SK-N-SH (cell line): ENCODE results near the gene C9orf43. TPM values are rescaled to one million over a fixed set of nuclear protein-coding genes. Genes with fewer than 3 reads are reported as not detected.
"Not testable (repeated sequence)": the region's sequence is repeated elsewhere in the genome, so short reads cannot be mapped to it uniquely, and the experiment has no call there.

ENCODE experiments used
- CTCF ChIA-PET: fragments of 300-600, 350-600 bp; formaldehyde crosslinking; extraction: SDS; loops from one replicate; lab custom pipeline; 2021; lab: Yijun Ruan, JAX
- POLR2A ChIA-PET: fragments of 350-600 bp; sonication (Branson Sonifier 250); formaldehyde crosslinking; extraction: SDS; loops from one replicate; lab custom pipeline; 2020; ENCODE audit warnings: antibody characterized with exemption, inconsistent platforms; lab: Yijun Ruan, JAX
- DNase-seq: peaks from one replicate; pipeline ENCODE4 v3.0.0; 2012
- H2AFZ ChIP-seq: fragments of 200-600 bp; sonication (generic); 2 replicates; pipeline ENCODE4 v1.8.1; 2016; ENCODE audit warnings: antibody characterized with exemption, mild to moderate bottlenecking, low read depth
- H3F3A ChIP-seq: fragments of 200-600 bp; sonication (generic); replicated peaks from 2 replicates; pipeline ENCODE3; 2016; ENCODE audit warnings: antibody characterized with exemption, mild to moderate bottlenecking; ENCODE audit not compliant: insufficient read depth
- H3K27ac ChIP-seq, 2 experiments: fragments of 200-500 bp in 1 of 2; fragments of 200-600 bp in 1 of 2; sonication (Bioruptor generic) in 1 of 2; sonication (generic), shearing (Covaris generic) in 1 of 2; 2 replicates each; pipeline versions ENCODE4 v1.5.1 to v1.6.1; 2014 to 2016; ENCODE audit warnings: low read depth in 2 of 2, inconsistent platforms in 1 of 2, low read length in 1 of 2, mild to moderate bottlenecking in 1 of 2, mixed read lengths in 1 of 2
- H3K27me3 ChIP-seq: fragments of 200-600 bp; sonication (generic), shearing (Covaris generic); 2 replicates; pipeline ENCODE4 v1.6.1; 2016; ENCODE audit warnings: mixed run types; ENCODE audit not compliant: insufficient read depth
- H3K36me3 ChIP-seq, 2 experiments: fragments of 200-500 bp in 1 of 2; fragments of 200-600 bp in 1 of 2; sonication (Bioruptor generic) in 1 of 2; sonication (generic) in 1 of 2; replicated peaks in 1 of 2; 2 replicates each; pipeline versions ENCODE3 to v1.5.1; 2014 to 2016; ENCODE audit warnings: low read length in 1 of 2, mild to moderate bottlenecking in 1 of 2; ENCODE audit not compliant: insufficient read depth in 2 of 2, control insufficient read depth in 1 of 2
- H3K4me1 ChIP-seq, 2 experiments: fragments of 200-500 bp in 1 of 2; fragments of 200-600 bp in 1 of 2; sonication (Bioruptor generic) in 1 of 2; sonication (generic), shearing (Covaris generic) in 1 of 2; 2 replicates each; pipeline versions ENCODE4 v1.5.1 to v1.6.1; 2014 to 2016; ENCODE audit warnings: low read depth in 1 of 2, low read length in 1 of 2, mixed run types in 1 of 2; ENCODE audit not compliant: insufficient read depth in 2 of 2, control insufficient read depth in 1 of 2
- H3K4me2 ChIP-seq: fragments of 200-600 bp; sonication (generic), shearing (Covaris generic); 2 replicates; pipeline ENCODE4 v1.6.1; 2017; ENCODE audit warnings: mixed run types
- H3K4me3 ChIP-seq, 2 experiments: fragments of 200-500 bp in 1 of 2; fragments of 200-600 bp in 1 of 2; sonication (Bioruptor generic) in 1 of 2; sonication (generic), shearing (Covaris generic) in 1 of 2; 2 replicates each; pipeline versions ENCODE4 v1.5.1 to v1.8.1; 2014 to 2016; ENCODE audit warnings: low read depth in 2 of 2, inconsistent platforms in 1 of 2, low read length in 1 of 2, mild to moderate bottlenecking in 1 of 2, mixed read lengths in 1 of 2, moderate library complexity in 1 of 2
- H3K79me2 ChIP-seq: fragments of 200-600 bp; sonication (generic); 2 replicates; pipeline ENCODE4 v1.8.1; 2017; ENCODE audit warnings: mild to moderate bottlenecking; ENCODE audit not compliant: insufficient read depth
- H3K9ac ChIP-seq: fragments of 200-600 bp; sonication (generic); 2 replicates; pipeline ENCODE4 v1.6.1; 2017; ENCODE audit warnings: mixed run types
- H3K9me2 ChIP-seq: fragments of 200-600 bp; sonication (generic); 2 replicates; pipeline ENCODE4 v1.6.1; 2017; ENCODE audit warnings: mixed run types
- H3K9me3 ChIP-seq: fragments of 200-600 bp; sonication (generic); 2 replicates; pipeline ENCODE4 v1.6.1; 2017; ENCODE audit warnings: mixed run types, mild to moderate bottlenecking, moderate library complexity
- H4K20me1 ChIP-seq: fragments of 200-600 bp; sonication (generic); 2 replicates; pipeline ENCODE4 v1.6.1; 2017; ENCODE audit warnings: mild to moderate bottlenecking, mixed run types; ENCODE audit not compliant: insufficient read depth
- CHD2 ChIP-seq: fragments of 150-350 bp; IDR thresholded peaks from 2 replicates; pipeline ENCODE4 v1.6.1; 2018; ENCODE audit warnings: low read length; ENCODE audit not compliant: partially characterized antibody
- EP300 ChIP-seq, 2 experiments: IDR thresholded peaks; 2 replicates each; pipeline versions ENCODE4 v1.4.0 to v1.6.1; 2012; ENCODE audit warnings: borderline replicate concordance in 1 of 2, low read depth in 1 of 2, low read length in 1 of 2
- GABPA ChIP-seq: IDR thresholded peaks from 2 replicates; pipeline ENCODE4 v1.4.0; 2012; ENCODE audit warnings: low read depth, mild to moderate bottlenecking
- NRF1 ChIP-seq: IDR thresholded peaks from 2 replicates; pipeline ENCODE4 v1.6.1; 2012; ENCODE audit warnings: low read depth, mild to moderate bottlenecking, low read length
- RFX5 ChIP-seq: IDR thresholded peaks from 2 replicates; pipeline ENCODE4 v1.6.1; 2012; ENCODE audit warnings: mild to moderate bottlenecking, improper control_type of control experiment, low read length
- RXRA ChIP-seq: IDR thresholded peaks from 2 replicates; pipeline ENCODE4 v1.4.0; 2012; ENCODE audit warnings: low read depth, mild to moderate bottlenecking, borderline replicate concordance
- SMC3 ChIP-seq: IDR thresholded peaks from 2 replicates; pipeline ENCODE4 v1.6.1; 2012; ENCODE audit warnings: low read depth, low read length, improper control_type of control experiment
- TAF1 ChIP-seq: IDR thresholded peaks from 2 replicates; pipeline ENCODE4 v1.6.1; 2012; ENCODE audit warnings: low read depth, mild to moderate bottlenecking, low read length, moderate library complexity, borderline replicate concordance
- WGBS: methylation state at CpG from one replicate; pipeline ENCODE4 v1.1.6; 2017; ENCODE audit warnings: low lambda C conversion rate; 5-methylcytosine and 5-hydroxymethylcytosine counted together
- polyA plus RNA-seq, 3 experiments: library from polyadenylated mRNA; depleted of rRNA; stranded (reverse); fragments of >200 nt; gene quantifications; 2 replicates each; pipeline ENCODE4 v1.2.3, GENCODE V29; 2012
- TF ChIP-seq, protein P1 (sequence below): IDR thresholded peaks from 2 replicates; pipeline ENCODE4 v1.4.0; 2012; ENCODE audit warnings: low read depth, borderline replicate concordance
- TF ChIP-seq, protein P2 (sequence below): IDR thresholded peaks from 2 replicates; pipeline ENCODE4; 2012

C9orf43 gene
- polyA plus RNA-seq, 1 of the 3 experiments (the other 2 are of a cell fraction) = 0.58 TPM

DNA sequence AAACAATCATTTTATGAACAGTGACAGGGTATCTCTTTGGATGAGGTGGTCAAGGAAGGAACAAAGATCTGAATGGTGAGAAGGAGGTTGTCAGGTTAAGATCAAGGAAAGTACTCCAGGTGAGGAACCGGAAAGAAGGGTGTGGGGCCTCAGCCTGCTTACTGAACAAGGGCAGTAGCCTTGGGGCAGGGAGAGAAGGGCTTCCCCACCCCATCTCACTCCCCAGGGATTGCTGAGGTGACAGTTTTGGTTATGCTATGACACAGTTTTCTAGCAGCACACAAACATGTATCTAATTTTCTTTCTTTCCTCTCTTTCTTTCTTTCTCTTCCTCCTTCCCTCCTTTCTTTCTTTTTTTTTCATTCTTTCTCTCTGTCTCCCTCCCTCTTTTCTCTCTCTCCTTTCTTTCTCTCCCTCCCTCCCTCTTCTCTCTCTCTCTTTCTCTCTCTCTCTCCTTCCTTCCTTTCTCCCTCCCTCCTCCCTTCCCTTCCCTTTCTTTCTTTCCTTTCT is 29.6 kb upstream of the C9orf43 start:
- POLR2A ChIA-PET = no interaction called here
- 54% methylated on average over 1 of the region's 1 CpG for WGBS

GRCh38 chr9:113381441-113381840 is 29.1 kb upstream of the C9orf43 start:
- 59% methylated on average over 7 of the region's 7 CpGs for WGBS
- H3K36me3 ChIP-seq, DNase-seq, H2AFZ ChIP-seq, H3K4me2 ChIP-seq, H4K20me1 ChIP-seq, H3F3A ChIP-seq, H3K9ac ChIP-seq, H3K27me3 ChIP-seq, H3K4me1 ChIP-seq, H3K9me3 ChIP-seq, POLR2A ChIA-PET, H3K9me2 ChIP-seq, H3K79me2 ChIP-seq, H3K4me3 ChIP-seq, H3K27ac ChIP-seq: not testable (repeated sequence)
- CTCF ChIA-PET = interaction anchor here (0.6 kb wide), 1 partner anchor 22 kb away, joined by 3 read pairs; no protein-coding TSS in a partner anchor

More for the DNA sequence above, 29.6 kb upstream of the C9orf43 start:
- no peaks in the 10 kb centered on the region for H3K9me3 ChIP-seq
- CTCF ChIA-PET = no interaction called here
- H3K4me1 ChIP-seq = no peaks in the 10 kb centered on the region; a peak in 1 of 4 replicates
- H3K9ac ChIP-seq = no peak overlapping the region
- no peak overlapping the region for H3K4me3 ChIP-seq
- TF ChIP-seq TAF1 (no peak), NRF1 (no peak), EP300 (IDR thresholded peaks at IDR 0.05; ENCODE audit: borderline replicate concordance in 1 of 2, low read depth in 1 of 2, low read length in 1 of 2) (no peak), RXRA (no peak), RFX5 (no peak)
- TF ChIP-seq, protein P1, sequence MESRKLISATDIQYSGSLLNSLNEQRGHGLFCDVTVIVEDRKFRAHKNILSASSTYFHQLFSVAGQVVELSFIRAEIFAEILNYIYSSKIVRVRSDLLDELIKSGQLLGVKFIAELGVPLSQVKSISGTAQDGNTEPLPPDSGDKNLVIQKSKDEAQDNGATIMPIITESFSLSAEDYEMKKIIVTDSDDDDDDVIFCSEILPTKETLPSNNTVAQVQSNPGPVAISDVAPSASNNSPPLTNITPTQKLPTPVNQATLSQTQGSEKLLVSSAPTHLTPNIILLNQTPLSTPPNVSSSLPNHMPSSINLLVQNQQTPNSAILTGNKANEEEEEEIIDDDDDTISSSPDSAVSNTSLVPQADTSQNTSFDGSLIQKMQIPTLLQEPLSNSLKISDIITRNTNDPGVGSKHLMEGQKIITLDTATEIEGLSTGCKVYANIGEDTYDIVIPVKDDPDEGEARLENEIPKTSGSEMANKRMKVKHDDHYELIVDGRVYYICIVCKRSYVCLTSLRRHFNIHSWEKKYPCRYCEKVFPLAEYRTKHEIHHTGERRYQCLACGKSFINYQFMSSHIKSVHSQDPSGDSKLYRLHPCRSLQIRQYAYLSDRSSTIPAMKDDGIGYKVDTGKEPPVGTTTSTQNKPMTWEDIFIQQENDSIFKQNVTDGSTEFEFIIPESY = no peak
- TF ChIP-seq, protein P2, sequence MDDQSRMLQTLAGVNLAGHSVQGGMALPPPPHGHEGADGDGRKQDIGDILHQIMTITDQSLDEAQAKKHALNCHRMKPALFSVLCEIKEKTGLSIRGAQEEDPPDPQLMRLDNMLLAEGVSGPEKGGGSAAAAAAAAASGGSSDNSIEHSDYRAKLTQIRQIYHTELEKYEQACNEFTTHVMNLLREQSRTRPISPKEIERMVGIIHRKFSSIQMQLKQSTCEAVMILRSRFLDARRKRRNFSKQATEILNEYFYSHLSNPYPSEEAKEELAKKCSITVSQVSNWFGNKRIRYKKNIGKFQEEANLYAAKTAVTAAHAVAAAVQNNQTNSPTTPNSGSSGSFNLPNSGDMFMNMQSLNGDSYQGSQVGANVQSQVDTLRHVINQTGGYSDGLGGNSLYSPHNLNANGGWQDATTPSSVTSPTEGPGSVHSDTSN = no peak
- no peaks in the 10 kb centered on the region for H3K27me3 ChIP-seq
- no peaks in the 10 kb centered on the region for H3F3A ChIP-seq
- no peak for DNase-seq
- H3K4me2 ChIP-seq = no peak overlapping the region
- no peak overlapping the region for H3K27ac ChIP-seq
- H2AFZ ChIP-seq = no peak overlapping the region
- H4K20me1 ChIP-seq = no peaks in the 10 kb centered on the region
- H3K36me3 ChIP-seq = no peaks in the 10 kb centered on the region
- H3K79me2 ChIP-seq = no peaks in the 10 kb centered on the region
- no peaks in the 10 kb centered on the region for H3K9me2 ChIP-seq

DNA sequence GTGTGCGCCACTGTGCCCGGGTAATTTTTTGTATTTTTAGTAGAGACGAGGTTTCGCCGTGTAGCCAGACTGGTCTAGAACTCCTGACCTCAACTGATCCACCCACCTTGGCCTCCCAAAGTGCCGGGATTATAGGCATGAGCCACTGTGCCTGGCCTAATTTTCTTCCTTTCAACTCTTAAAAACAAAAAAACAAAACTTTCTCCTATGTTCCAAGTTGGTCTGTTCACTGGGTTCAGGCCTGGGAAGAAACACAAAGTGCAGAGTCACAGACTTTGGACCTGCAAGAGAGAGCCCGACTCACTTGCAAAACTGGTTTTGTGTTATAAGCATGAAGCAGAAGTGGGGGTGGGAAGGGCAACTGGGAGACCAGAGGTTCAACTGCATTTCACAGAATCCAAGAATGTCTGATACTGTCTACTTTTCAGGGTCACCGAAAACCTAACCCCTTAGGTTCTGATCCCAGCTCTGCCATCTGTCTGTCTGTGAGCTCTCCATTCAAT is 28.6 kb upstream of the C9orf43 start:
- Histone ChIP-seq H3K36me3 (no peaks in the 10 kb centered on the region), H3K79me2 (no peaks in the 10 kb centered on the region), H3K9ac (no peak overlapping the region), H3K9me2 (no peaks in the 10 kb centered on the region), H3F3A (no peaks in the 10 kb centered on the region), H3K4me2 (no peak overlapping the region), H4K20me1 (no peaks in the 10 kb centered on the region), H2AFZ (no peak overlapping the region), H3K27me3 (no peaks in the 10 kb centered on the region), H3K4me1 (no peaks in the 10 kb centered on the region; a peak in 1 of 4 replicates), H3K9me3 (no peaks in the 10 kb centered on the region), H3K27ac (no peak overlapping the region), H3K4me3 (no peak overlapping the region)
- TF ChIP-seq, protein P2 = no peak
- TF ChIP-seq SMC3 (no peak), GABPA (no peak), CHD2 (no peak)
- ChIA-PET POLR2A (no interaction called here), CTCF (interaction anchor here (0.6 kb wide), 1 partner anchor 22 kb away, joined by 3 read pairs; no protein-coding TSS in a partner anchor)
- no peak for DNase-seq
- 90% methylated on average over 8 of the region's 8 CpGs for WGBS
